Activated CD8-positive, alpha-beta memory T cell treated with anti-CD3 and anti-CD28 coated beads for 1 hour (primary cell): ENCODE measurements around the gene IDI1.
"Not testable (repeated sequence)": the region's sequence is repeated elsewhere in the genome, so short reads cannot be mapped to it uniquely, and the experiment has no call there.

Experiments
- DNase-seq, 2 donors: peaks; one replicate each; pipeline ENCODE4 v3.0.0-alpha.2; 2020; ENCODE audit warnings: low read depth in 1 of 2; ENCODE audit errors: extremely low read depth in 1 of 2

IDI1 gene

DNA sequence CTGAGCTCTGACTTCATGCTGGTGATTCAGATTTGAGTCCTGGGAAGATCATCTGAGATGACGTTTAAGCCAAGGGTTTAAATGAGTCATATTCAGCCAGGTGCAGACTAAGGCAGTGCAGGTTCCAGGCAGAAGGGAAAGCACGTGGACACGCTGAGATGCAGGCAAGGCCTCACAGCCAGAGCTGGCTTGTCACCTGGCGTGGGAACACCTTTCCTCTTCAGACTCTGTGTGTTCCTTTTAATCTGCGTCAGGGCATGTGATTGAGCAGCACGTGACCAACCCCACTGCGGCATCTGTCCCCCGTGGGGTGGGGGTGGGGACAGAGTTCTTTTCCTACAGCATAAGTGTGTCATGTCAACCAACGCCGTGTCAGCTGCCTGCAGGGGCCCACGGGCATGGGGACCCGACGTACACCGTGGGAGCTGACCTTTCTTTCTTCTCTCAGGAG, 12.6 kb downstream of the IDI1 start:
- no peak for DNase-seq

DNA sequence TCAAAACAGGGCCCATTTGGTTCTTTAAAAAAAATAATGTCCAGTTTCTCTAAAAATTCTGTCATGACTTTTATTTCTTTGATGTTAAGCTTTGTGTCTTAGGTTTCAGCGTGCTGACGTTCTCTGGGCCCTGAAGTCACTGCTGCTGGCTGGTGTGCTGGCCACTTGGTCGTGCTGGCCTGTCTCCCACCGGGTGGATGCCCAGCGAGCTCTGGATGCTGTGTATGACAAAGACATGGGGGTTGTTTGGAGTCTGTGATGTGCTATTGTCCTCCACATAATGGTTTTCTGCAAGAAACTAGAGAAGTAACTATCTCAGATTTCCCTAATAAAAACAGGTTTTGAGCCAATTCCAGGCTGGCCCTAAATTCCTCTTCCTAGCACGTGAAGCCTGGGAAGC, 13.7 kb downstream of the IDI1 start:
- no peak for DNase-seq

DNA sequence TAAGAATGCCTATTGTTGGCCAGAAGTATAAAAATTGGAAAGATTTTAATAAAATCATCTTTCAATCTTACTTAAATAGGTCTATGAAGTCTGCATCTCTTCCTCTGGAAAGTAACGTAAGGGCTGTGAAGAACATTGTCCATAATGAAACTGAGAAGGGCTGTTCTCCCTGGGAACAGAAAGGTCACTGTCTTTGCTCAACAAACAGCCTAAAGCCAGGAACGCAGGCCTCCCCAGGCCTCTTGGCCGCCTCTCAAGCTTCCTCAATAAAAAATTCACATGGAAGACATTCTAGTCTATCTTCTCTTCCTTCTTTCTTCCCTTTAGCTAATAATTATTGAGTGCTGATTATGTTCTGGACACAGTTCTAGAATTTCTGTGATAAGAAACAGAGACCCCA, 14.2 kb downstream of the IDI1 start:
- DNase-seq, result no peak

DNA sequence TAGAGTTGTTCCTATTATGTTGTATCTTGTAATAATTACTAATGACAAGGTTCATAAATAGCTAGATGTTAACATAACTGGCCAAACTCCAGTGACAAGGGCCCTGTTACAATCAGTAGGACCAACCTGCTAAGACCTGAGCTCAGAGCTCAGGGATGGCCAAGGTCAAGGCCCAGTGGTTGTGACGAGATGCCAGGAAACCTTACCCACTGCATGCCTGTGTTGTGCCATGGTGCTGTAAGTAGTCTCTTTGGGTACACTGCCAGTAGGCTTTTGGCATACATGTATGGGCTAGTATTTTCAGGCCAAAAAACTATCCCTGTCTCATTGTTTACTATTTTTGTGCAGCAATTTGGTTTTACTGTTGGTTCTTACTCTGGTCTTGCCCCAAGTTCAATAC, 15.3 kb downstream of the IDI1 start:
- no peak for DNase-seq

DNA sequence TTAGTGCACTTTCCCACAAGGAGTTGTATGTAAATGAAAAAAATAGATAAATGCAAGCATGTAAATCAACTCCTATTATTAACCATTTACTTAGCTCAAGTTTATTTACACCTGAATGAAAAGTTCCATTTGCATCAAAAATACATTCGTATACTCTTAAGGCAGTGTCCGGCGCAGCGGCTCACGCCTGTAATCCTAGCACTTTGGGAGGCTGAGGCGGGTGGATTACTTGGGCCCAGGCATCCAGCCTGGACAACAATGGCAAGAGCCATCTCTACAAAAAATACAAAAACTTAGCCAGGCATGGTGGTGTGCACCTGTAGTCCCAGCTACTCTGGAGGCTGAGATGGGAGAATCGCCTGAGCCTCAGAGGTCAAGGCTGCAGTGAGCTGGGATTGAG, 19.1 kb downstream of the IDI1 start:
- no peak for DNase-seq

DNA sequence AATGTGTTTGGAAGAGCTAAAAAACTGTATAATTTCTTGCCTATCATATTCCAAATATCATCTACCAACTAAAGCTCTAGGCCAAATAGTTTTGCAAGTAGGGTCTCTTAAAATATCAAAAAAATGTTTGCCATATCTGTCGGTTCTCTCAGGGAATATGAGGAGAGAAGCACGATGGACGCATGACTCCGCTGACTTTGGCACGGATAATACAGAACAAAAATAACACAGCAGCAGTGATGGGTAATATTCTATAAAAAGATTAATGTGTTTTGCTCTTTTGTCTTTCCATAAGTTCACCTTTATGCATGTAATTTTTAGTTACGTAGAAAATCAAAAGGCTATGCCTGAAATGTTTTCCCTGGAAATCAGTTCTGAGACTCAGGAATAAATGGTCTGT, 22.3 kb downstream of the IDI1 start:
- no peak for DNase-seq

DNA sequence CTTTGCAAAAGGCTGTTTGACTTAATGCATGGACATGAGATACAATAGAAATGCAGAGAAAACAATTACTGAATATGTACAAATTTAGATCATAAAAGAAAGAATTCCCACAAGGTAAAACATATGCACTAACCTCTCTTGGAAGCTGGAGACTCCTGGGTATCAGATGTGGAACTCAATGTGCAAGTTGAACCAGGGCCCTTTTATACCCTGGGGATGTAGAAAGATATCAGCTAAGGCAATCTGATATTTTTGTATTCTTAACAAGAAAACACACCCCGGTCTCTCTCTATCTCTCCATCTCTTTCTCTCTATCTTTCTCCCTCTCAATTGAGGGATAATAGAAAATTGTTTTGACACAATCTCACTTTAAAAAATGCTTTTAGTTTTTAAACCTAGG, 23.2 kb downstream of the IDI1 start, which contains the start of gene IDI2:
TSS of gene IDI2 (minus strand) at position 177 of the 400 bp plus-strand sequence. CDS start 1,136 bp downstream, outside the sequence.
- no peak for DNase-seq

DNA sequence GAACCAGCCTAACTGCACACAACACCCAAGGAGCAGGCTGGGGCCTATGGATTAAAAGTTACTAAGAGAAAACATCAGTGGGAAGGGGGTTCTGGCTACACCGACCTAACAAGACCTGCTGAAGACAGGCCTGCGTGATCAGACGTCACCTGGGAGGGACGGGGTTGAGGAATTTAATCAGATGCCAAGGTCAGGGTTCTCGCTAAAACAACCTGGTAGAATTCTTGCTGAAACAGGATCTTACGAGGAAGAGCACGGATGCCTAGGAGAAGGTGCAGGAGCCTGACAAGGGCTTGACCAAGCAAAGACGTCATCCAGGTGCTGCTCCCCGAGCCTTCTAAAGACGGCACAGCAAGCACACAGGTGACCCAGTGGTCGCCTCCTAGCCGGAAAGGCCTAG, 24.8 kb downstream of the IDI1 start:
- DNase-seq, result no peak

DNA sequence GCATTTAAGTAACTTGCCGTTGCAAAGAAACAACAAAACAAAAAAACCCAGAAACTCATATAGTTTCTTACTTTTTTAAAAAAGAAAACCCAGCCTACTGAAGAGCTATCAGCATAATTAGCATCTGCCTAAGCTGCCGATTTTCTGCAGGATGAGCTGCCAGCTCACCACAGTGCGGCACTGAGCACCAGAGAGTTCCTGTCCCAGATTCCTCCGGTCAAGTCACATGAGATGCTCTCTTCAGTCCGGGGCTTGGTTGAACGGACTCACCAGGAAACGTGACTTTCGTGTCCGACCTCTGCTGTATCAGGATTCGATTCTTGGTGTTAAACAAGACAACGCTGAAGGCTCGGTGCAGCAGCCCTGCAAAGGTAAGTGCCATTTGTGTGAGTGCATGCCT, 26.5 kb downstream of the IDI1 start:
- no peak for DNase-seq

DNA sequence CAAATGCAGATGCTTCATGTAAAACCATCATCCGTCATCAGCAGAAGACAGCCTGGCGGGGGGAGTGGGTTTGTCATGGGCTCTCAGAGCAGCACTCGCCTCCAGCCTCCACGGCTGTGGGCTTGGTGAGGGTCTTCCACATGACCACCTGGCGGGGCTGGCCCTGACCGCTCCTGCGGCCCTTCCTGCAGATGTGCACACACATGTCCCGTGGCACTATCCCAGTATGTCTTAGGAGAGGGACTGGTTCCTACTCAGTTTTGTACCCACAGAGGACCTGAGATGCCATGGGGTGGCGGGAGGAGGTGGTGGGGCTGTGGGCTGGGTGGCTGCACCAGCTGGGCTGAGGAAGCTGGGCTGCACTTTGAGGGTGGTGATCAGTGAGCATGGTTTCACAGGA, 28.0 kb downstream of the IDI1 start:
- DNase-seq, result no peak

DNA sequence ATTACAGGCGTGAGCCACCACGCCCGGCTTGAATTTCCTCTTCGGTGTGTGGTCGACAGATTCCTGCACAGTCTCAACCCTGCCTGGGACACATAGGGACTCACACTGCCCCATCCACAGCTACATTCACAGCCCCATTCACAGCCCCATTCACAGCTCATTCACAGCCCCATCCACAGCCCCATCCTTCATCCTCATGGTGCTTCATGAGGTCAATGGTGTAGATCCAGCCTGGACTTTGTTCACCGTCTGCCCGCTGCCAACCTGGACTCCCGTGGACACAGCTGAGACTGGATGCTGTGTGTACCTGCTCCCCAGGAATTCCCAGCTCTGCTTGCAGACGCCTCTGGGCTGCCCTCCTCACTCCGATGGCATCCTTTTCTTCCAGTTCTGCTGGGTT, 28.5 kb downstream of the IDI1 start:
- no peak for DNase-seq

DNA sequence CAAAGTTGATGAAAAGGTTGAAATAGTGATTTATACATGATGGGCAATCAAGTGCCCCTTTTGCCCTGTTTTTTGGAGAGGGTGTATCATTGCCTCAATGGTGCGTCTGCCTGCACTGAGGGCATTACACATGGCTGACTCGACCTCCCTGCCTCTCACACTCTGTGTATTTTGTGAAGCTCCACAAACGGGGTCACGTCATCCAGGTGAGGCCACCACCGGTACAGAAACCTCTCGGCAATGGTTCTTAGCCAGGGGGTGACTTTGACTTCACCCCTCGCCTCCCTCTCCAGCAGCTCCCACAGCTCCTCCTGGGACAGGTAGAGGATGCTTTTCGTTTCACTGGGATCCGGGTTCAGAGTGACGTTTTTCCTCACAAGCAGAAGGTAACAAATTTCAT, 29.6 kb downstream of the IDI1 start:
- no peak for DNase-seq

DNA sequence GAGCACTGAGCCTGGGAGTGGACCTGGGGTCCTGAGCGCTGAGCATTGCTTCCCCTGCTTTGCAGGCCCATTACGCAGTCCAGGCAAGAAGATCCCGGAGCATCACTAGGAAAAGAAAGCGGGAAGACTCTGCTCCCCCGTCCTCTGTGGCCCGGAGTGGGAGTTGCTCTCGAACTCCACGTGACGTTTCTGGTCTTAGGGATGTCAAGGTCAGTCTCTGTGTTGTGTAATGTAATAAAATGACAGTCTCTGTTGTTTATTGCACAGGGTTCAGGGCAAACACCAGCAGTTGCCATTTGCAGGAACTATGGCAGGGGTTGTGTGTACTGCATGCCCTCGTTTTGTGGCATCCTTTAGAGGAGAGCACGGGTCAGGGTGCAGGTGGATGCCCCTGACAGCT, 33.2 kb downstream of the IDI1 start:
- no peak for DNase-seq

DNA sequence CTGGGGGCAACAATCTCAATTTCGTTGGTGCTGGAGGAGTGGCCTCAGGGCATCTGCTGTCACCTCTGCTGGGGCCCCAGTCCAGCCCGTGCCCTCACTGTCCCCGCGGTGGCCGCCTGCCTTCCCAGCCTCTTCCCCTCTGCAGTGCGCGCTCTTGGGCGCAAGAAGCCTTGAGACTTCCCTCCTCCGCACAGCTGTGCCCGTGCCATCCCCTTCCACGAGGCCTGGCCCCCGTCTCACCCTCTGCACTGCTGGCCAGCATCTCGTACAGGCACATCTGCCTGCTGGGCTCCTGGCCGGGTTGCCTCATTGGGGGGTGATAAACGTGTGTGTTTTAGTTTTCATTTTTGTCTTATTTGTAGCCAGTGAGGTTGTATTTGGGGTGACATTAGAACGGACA, 37.2 kb downstream of the IDI1 start:
- DNase-seq, result no peak

DNA sequence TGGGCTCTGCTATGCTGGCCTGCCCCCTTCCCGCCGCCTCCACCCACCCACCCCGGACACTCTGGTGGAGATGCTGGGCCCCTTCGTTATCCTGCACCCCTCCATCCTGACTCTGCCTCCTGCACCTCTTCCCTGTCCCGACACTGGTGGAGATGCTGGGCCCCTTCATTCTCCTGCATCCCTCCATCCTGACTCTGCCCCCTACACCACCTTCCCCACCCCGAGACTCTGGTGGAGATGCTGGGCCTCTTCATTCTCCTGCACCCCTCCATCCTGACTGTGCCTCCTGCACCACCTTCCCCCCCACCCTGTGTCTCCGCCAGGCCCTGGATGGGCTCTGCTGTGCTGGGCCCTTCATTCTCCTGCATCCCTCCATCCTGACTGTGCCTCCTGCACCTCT, 38.2 kb downstream of the IDI1 start:
- no peak for DNase-seq

DNA sequence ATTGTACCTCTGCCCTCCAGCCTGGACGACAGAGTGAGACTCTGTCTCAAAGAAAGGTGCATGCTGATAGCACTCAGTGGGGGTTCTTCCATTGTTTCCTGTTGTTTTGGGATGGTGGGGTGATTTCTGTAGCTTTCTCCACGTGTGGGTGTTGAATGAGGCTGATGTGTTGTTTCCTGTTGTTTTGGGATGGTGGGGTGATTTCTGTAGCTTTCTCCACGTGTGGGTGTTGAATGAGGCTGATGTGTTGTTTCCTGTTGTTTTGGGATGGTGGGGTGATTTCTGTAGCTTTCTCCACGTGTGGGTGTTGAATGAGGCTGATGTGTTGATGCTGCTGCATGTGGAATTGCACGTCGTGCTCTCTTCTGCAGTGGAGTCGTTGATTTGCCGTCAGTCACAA, 39.0 kb downstream of the IDI1 start:
- DNase-seq, result not testable (repeated sequence)

DNA sequence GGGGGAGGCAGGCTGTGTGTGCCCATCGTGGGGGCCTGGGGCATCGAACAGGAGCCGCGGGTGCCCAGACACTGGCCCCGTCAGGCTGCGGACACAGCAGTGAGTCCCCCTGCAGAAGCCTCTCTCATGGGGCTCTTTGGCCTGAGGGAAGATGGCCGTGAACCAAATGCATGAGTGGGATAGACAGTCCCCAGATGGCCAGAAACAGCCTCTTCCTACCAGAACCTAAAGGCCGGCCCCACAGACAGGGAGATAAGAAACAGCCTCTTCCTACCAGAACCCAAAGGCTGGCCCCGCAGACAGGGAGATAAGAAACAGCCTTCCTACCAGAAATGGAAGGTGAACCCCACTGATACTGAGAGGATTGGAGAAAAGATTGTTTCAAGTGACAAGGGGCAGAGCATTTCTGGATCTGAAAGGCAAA, 39.8 kb downstream of the IDI1 start:
- no peak for DNase-seq

DNA sequence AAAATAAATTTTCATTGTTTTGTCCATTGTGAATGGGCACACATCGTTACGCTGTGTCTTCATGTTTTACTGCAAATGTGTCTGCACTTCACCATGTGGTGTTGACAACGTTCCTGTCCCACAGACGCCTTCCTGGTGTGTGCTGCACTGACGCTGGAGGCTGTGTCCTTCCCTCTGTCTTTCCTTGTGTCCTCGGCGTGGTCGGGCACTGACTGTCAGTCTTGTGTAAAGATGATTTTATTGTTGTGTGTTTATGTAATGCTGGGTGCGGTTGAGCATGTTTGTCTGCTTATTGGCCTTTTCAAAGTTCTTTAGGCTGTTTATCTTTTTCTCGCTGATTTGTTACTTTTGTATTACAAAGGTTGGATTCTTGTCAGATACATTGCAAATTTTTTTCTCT, 41.3 kb downstream of the IDI1 start:
- DNase-seq, result no peak

DNA sequence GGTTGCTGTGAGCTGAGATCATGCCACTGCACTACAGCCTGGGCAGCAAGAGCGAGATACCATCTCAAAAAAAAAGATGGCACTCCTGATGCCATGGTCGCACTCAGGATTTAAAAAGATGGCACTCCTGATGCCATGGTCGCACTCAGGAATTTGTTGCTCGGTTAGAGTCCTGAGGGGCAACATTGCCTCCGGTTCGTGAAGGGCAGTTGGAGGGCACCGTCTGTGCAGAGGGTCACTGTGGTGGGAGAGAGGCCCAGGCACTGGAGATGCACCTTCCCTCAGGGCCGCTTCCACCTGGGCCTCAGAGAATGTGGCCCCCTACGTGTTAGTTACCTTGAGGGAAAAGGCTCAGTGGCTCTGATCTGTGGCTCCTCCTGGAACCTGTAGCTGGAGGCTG, 42.3 kb downstream of the IDI1 start:
- no peak for DNase-seq

DNA sequence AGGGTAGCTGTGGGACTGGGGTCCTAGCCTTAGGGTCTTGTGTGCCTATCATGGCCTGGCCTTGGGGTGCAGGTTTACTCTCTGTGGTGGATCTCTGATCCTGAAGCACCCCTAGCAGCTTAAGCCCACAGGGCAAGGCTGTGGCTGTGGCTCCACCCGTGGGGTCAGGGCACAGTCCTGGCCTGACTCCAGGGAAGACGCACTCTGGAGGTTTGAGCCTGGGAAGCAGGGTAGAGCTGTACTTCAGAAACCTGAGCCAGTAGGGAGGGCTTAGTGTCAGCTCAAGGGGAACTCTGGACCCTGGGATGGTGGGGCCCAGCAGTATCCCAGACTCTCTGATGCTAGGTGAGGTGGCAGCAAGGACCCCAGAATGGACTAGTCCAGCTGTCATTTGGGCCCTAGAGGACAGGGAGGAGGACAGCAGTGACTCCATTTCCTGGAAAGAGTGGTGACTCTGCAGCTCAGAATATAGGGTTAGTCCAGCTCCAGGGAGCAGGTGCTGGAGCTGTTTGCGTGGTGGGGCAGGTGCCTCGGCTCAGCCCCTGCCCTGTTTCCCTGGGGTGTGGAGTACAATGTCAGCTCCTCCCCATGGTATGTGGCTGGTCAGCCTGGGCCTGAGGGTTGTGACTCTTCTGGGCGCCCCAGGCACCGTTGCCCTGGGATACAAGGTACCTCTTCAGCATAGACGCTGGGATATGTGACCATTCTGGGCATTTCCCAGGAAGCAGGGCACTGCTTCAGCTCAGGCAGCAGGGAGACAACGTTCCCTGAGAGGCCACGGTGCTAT, 44.8 kb downstream of the IDI1 start:
- no peak for DNase-seq

DNA sequence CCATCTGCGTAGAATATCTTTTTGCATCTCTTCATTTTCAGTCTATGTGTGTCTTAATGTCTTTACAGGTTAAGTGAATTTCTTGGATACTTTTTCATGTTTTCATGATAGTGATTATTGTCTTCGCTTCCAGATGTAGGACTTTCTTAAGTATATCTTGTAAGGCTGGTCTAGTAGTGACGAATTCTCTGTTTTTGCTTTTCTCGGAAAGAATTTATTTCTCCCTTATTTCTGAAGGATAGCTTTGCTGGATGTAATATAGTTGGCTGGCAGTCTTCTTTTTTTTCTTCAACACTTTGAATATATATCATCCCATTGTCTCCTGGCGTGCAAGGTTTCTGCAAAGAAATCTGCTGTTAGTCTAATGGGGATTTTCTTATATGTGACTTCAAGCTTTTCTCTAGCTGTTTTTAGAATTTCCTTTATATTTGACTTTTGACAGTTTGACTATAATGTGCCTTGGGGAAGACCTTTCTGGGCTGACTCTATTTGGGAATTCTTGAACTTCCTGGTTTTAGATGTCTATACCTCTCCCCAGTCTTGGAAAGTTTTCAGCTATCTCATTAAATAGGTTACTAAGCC, 46.4 kb downstream of the IDI1 start:
- no peak for DNase-seq

DNA sequence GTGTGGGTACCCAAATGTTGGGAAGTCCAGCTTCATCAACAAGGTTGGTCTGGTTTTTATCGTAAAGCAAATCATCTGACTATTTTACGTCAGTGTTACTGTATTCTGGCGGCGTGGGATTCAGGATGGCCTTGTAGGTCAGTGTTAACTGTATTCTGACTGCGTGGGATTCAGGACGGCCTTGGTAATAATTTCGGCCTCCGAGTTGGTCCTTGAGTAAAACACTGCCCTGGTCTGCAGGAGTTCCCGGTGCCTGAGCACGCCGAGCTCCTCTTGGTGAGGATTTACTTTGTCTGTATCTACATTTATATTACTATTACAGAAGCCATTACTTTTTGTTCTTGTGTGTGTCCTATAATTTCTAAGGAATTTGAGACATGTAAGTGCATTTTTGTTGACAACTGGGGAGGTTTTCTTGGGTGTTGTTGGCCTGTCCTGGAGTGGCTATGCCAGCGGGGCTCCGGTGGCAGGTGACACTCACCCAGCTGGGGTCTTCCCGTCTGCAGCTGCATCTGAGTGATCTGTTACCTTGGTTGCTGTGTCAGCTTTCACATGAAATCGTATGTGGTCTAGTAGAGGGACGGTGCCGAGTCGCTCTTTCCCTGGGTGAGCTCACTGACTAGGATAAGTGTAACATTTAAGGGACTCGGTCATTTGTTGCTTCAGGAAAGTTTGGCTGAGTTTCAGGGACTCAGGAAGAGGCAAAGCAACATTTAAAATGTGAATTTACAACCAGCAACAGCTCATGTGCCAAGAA, 51.5 kb downstream of the IDI1 start:
- DNase-seq, result no peak
